ENCODE measurements around the gene PRRT1. TPM values are rescaled to one million over a fixed set of nuclear protein-coding genes. Genes with fewer than 3 reads are reported as not detected.

Gene PRRT1
- total RNA-seq, 1 experiment from 2014 or later: 1.9 TPM

DNA sequence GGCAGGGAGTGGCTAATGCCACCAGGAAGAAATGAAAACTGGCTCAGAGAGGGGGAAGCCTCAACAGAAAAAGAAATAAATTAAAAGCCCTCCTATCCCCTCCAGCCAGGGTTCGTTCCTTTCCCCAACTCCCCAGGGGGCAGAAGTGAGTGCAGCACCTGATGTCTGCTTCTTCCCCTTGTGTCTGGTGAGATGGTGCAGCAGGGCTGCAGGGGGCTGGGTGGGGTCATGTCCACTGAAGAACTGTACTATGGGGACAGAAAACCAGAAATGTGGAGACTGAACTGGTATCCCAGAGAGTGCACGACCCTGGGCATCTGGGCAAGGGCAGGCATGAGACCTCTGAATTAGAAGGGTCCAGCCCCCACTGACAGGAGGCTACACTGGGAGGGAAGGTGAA is 16.6 kb upstream of the PRRT1 start:
- H3K79me2 ChIP-seq (ENCODE audit: insufficient read depth, low read length): no peaks in the 10 kb centered on the region
- H3K18ac ChIP-seq (ENCODE audit: insufficient read length, low read depth, low read length): no peak overlapping the region
- WGBS (ENCODE audit: extremely low coverage, insufficient read length, low lambda C conversion rate): no CpG with 5 or more reads among the region's 2 CpGs
- H3K27ac ChIP-seq (ENCODE audit: insufficient read length, low read depth, low read length): no peak overlapping the region
- H3K4me1 Mint-ChIP-seq: peaks cover 10 to 26% of the 10 kb centered on the region in 2 experiments
- no peak overlapping the region for H2BK20ac ChIP-seq (ENCODE audit: low read depth, low read length, poor library complexity, severe bottlenecking)
- no peaks in the 10 kb centered on the region; the same call in 1 of the 2 replicates for H3K27me3 Mint-ChIP-seq (ENCODE audit: low read depth)
- H3K23me2 ChIP-seq (ENCODE audit: insufficient read length, low read depth, low read length, poor library complexity, severe bottlenecking): no peaks in the 10 kb centered on the region
- H4K5ac ChIP-seq (ENCODE audit: insufficient read length, low read depth, low read length): no peak overlapping the region
- no peak overlapping the region for H2BK12ac ChIP-seq (ENCODE audit: insufficient read length, low read depth, low read length)
- H3K36me3 Mint-ChIP-seq (ENCODE audit: insufficient read depth in 1 of 3, low read depth in 3 of 3): peaks cover 40 to 69% (median 52%) of the 10 kb centered on the region in 3 experiments
- H3K4me3 Mint-ChIP-seq: no peak overlapping the region
- no peak overlapping the region for H3K14ac ChIP-seq (ENCODE audit: insufficient read depth, low read length)
- H3K4me2 ChIP-seq (ENCODE audit: insufficient read depth, insufficient read length, low read length): no peak overlapping the region
- H3K79me1 ChIP-seq (ENCODE audit: insufficient read depth, low read depth, low read length, poor library complexity, severe bottlenecking): no peaks in the 10 kb centered on the region
- H2AK5ac ChIP-seq (ENCODE audit: insufficient read length, low read length): no peak overlapping the region
- no peaks in the 10 kb centered on the region for H3K9me3 ChIP-seq (ENCODE audit: control insufficient read depth, low read depth, low read length)
- H4K91ac ChIP-seq (ENCODE audit: insufficient read length, low read depth, low read length): no peak overlapping the region
- no peaks in the 10 kb centered on the region; the same call in 1 of the 2 replicates for H3K4me1 ChIP-seq (ENCODE audit: insufficient read depth, low read length)
- DNase-seq: no peak
- TF ChIP-seq, protein P1, sequence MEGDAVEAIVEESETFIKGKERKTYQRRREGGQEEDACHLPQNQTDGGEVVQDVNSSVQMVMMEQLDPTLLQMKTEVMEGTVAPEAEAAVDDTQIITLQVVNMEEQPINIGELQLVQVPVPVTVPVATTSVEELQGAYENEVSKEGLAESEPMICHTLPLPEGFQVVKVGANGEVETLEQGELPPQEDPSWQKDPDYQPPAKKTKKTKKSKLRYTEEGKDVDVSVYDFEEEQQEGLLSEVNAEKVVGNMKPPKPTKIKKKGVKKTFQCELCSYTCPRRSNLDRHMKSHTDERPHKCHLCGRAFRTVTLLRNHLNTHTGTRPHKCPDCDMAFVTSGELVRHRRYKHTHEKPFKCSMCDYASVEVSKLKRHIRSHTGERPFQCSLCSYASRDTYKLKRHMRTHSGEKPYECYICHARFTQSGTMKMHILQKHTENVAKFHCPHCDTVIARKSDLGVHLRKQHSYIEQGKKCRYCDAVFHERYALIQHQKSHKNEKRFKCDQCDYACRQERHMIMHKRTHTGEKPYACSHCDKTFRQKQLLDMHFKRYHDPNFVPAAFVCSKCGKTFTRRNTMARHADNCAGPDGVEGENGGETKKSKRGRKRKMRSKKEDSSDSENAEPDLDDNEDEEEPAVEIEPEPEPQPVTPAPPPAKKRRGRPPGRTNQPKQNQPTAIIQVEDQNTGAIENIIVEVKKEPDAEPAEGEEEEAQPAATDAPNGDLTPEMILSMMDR (conservative IDR thresholded peaks at IDR 0.05): no peak
- H3K56ac ChIP-seq (ENCODE audit: insufficient read length, low read depth, low read length): no peak overlapping the region
- peaks cover 2% of the 10 kb centered on the region for H4K20me1 ChIP-seq (ENCODE audit: control insufficient read depth, insufficient read depth, insufficient read length)
- H3T11ph ChIP-seq (ENCODE audit: low read length): no peak overlapping the region
- no peaks in the 10 kb centered on the region for H3K27me3 ChIP-seq (ENCODE audit: insufficient read depth, low read length)
- H3K9ac ChIP-seq (ENCODE audit: extremely low read depth, insufficient read length, low read length): no peak overlapping the region
- H2BK120ac ChIP-seq (ENCODE audit: low read depth, low read length, poor library complexity, severe bottlenecking): no peak overlapping the region
- no peak overlapping the region for H2AFZ ChIP-seq (ENCODE audit: low read length)
- H2BK15ac ChIP-seq (ENCODE audit: low read depth, low read length): no peak overlapping the region
- H3K4ac ChIP-seq (ENCODE audit: low read depth, low read length): no peak overlapping the region
- no peak overlapping the region for H2BK5ac ChIP-seq (ENCODE audit: insufficient read length, low read length)
- peak overlapping the region in 2 of 3 experiments; percentile 57 to 66; a peak in 2 of 7 replicates for H3K27ac Mint-ChIP-seq
- H3K23ac ChIP-seq (ENCODE audit: insufficient read length, low read depth, low read length): no peak overlapping the region
- H3K9me3 Mint-ChIP-seq: no peaks in the 10 kb centered on the region
- H4K8ac ChIP-seq (replicated peaks; ENCODE audit: insufficient read length, low read depth, low read length): no peak overlapping the region

Data from H9 (cell line).